ENCODE results near the gene HPS5. TPM values are rescaled to one million over a fixed set of nuclear protein-coding genes. Genes with fewer than 3 reads are reported as not detected.

The HPS5 gene
- total RNA-seq, 2 donors from 2014 or later = 9.6 to 10.6 TPM

DNA sequence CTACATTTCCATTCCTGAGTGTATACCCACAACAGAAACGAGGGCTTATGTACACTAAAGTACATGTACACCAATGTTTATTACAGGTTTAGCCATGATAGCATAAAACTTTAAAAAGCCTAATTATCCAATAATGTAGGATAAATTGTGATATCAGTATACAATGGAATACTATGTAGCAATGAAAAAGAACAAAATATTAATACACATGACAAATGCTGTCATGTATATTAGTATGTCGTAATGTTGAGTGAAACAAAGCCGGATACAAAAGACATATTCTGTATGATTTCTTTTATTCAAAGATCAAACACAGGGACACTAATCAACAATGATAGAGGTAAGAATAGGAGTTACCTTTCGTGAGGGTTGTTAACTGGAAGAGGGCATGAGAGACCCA, 88.0 kb downstream of the HPS5 start:
- Histone ChIP-seq H3K27me3 (no peaks in the 10 kb centered on the region), H3K4me1 (no peaks in the 10 kb centered on the region), H3K4me3 (no peak overlapping the region), H3K9me3 (no peaks in the 10 kb centered on the region), H3K36me3 (no peaks in the 10 kb centered on the region), H3K27ac (no peak overlapping the region), H3K9ac (ENCODE audit: low read depth in 2 of 2, low read length in 2 of 2) (no peak overlapping the region)
- no peak for DNase-seq
- intact Hi-C loops (cut with DNase I) = no loop called here
- TF ChIP-seq, protein P1, sequence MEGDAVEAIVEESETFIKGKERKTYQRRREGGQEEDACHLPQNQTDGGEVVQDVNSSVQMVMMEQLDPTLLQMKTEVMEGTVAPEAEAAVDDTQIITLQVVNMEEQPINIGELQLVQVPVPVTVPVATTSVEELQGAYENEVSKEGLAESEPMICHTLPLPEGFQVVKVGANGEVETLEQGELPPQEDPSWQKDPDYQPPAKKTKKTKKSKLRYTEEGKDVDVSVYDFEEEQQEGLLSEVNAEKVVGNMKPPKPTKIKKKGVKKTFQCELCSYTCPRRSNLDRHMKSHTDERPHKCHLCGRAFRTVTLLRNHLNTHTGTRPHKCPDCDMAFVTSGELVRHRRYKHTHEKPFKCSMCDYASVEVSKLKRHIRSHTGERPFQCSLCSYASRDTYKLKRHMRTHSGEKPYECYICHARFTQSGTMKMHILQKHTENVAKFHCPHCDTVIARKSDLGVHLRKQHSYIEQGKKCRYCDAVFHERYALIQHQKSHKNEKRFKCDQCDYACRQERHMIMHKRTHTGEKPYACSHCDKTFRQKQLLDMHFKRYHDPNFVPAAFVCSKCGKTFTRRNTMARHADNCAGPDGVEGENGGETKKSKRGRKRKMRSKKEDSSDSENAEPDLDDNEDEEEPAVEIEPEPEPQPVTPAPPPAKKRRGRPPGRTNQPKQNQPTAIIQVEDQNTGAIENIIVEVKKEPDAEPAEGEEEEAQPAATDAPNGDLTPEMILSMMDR (IDR thresholded peaks at IDR 0.05) = no peak

DNA sequence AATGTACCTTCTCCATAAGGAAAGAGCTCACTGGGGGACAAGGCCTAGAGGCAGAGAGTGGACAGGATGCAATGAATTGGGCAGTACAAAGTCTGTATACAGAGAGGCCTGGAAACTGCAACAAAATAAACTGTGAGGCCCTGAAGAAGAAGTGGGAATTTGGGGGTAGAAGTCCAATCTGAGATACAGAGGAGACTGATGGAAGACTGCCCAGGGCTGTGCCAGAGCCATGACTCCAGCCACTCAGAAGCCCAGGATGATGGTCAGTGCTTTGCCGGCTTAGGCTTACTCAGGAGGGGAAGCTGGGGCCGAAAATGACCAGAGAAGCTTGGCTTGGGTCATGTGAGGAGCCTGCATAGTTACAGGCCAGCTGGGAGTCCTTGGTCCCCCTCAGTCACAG, 91.1 kb downstream of the HPS5 start:
- Histone ChIP-seq H3K27me3 (no peaks in the 10 kb centered on the region), H3K9me3 (no peaks in the 10 kb centered on the region), H3K9ac (ENCODE audit: low read depth in 2 of 2, low read length in 2 of 2) (no peak overlapping the region), H3K36me3 (no peaks in the 10 kb centered on the region), H3K4me3 (no peak overlapping the region), H3K27ac (no peak overlapping the region), H3K4me1 (no peaks in the 10 kb centered on the region)
- TF ChIP-seq, protein P1 (IDR thresholded peaks at IDR 0.05) = no peak
- DNase-seq = no peak
- intact Hi-C loops (cut with DNase I) = no loop called here

DNA sequence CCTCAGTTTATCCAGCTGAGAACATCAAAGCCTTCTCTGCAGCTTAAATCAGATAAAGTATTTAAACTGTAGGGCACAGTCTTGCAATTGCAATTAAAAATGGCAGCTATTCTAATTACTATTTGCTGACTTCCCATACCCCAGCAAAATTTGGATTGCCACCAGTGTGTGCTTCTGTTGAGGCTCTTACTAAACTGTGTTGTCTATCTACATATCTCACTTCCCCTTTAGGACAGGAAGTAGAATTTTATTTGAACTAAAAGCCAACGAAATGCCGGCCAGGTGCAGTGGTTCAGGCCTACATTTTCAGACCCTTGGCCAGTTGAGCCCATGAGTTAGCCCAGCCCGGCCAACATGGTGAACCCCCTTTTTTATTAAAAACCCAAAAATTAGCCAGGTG, 92.4 kb downstream of the HPS5 start:
- Histone ChIP-seq H3K27me3 (no peaks in the 10 kb centered on the region), H3K4me3 (no peak overlapping the region), H3K9me3 (no peaks in the 10 kb centered on the region), H3K9ac (ENCODE audit: low read depth in 2 of 2, low read length in 2 of 2) (no peak overlapping the region), H3K4me1 (no peaks in the 10 kb centered on the region), H3K36me3 (no peaks in the 10 kb centered on the region), H3K27ac (no peak overlapping the region)
- TF ChIP-seq, protein P1 (IDR thresholded peaks at IDR 0.05) = no peak
- intact Hi-C loops (cut with DNase I) = no loop called here
- no peak for DNase-seq

Other genes starting within 250 kb of the HPS5 start
- 10 to 100 TPM; 11.5 to 22.2 TPM for gene SAAL1, start 216.1 kb downstream of the HPS5 start, total RNA-seq
- gene MRGPRX3, start 189.6 kb downstream of the HPS5 start, total RNA-seq = not detected
- gene MRGPRX4, start 149.3 kb downstream of the HPS5 start, total RNA-seq = not detected
- under 1 TPM in 1 of 2 donors, not detected in 1; 0.86 TPM for gene SAA4, start 85.3 kb downstream of the HPS5 start, total RNA-seq
- gene SAA2, start 73.5 kb downstream of the HPS5 start, total RNA-seq = 10 to 100 TPM in 1 of 2 donors, 1 to 10 TPM in 1; 4.2 to 14.2 TPM
- gene SAA1, start 55.9 kb downstream of the HPS5 start, total RNA-seq = 10 to 100 TPM in 1 of 2 donors, 1 to 10 TPM in 1; 3.7 to 16.8 TPM
- 10 to 100 TPM; 23.5 to 26.2 TPM for gene GTF2H1, start 427 bp upstream of the HPS5 start, total RNA-seq
- 1,000 to 10,000 TPM in 1 of 2 donors, 100 to 1,000 TPM in 1; 555 to 1,280 TPM for gene LDHA, start 72.4 kb upstream of the HPS5 start, total RNA-seq
- 1 to 10 TPM; 1.9 to 2.0 TPM for gene LDHC, start 90.2 kb upstream of the HPS5 start, total RNA-seq
- not detected for gene LDHAL6A, start 133.7 kb upstream of the HPS5 start, total RNA-seq
- 10 to 100 TPM; 54.0 to 64.9 TPM for gene TSG101, start 204.8 kb upstream of the HPS5 start, total RNA-seq

All from colonic mucosa (tissue), 4 donors.